Measurements from ENCODE around the gene ZNRF3.

Gene ZNRF3

GRCh38 chr22:29012101-29012433 lies 128.7 kb downstream of the ZNRF3 start:
- H3K4me3 ChIP-seq (ENCODE audit: low read depth, low read length) = no peak overlapping the region
- TF ChIP-seq CTCF (IDR thresholded peaks at IDR 0.05; ENCODE audit: low read depth, low read length, missing control alignments) = no peak

GRCh38 chr22:29012952-29013351 lies 129.6 kb downstream of the ZNRF3 start:
- no peak for DNase-seq (ENCODE audit: low read depth)
- no peak overlapping the region for H3K4me3 ChIP-seq (ENCODE audit: low read depth, low read length)
- TF ChIP-seq CTCF (IDR thresholded peaks at IDR 0.05; ENCODE audit: low read depth, low read length, missing control alignments) = no peak

More at GRCh38 chr22:29012101-29012433, 128.7 kb downstream of the ZNRF3 start:
- no peak for DNase-seq (ENCODE audit: low read depth)

GRCh38 chr22:29014293-29014692 lies 130.9 kb downstream of the ZNRF3 start:
- DNase-seq (ENCODE audit: low read depth) = no peak
- TF ChIP-seq CTCF (IDR thresholded peaks at IDR 0.05; ENCODE audit: low read depth, low read length, missing control alignments) = no peak
- H3K4me3 ChIP-seq (ENCODE audit: low read depth, low read length) = no peak overlapping the region

DNA sequence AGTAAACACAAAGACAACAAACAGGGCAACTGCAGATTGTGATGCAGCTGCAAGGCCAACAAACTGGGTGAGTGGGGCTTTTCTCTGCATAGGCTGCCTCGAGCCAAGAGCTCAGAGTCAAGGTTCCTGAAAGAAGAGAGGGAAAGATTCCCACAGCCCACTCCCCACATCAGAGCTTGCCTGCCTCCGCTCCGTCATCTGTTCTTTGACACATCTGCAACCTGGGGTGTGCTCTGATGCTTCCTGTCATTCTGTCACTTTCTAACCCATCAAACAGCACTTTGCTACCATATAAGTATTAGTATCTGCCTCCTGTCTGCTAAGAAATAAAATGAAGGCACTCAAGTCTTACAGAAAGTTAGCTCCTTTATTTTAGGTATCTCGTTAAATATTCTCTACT lies 131.4 kb downstream of the ZNRF3 start:
- no peak for TF ChIP-seq CTCF (IDR thresholded peaks at IDR 0.05; ENCODE audit: low read depth, low read length, missing control alignments)

DNA sequence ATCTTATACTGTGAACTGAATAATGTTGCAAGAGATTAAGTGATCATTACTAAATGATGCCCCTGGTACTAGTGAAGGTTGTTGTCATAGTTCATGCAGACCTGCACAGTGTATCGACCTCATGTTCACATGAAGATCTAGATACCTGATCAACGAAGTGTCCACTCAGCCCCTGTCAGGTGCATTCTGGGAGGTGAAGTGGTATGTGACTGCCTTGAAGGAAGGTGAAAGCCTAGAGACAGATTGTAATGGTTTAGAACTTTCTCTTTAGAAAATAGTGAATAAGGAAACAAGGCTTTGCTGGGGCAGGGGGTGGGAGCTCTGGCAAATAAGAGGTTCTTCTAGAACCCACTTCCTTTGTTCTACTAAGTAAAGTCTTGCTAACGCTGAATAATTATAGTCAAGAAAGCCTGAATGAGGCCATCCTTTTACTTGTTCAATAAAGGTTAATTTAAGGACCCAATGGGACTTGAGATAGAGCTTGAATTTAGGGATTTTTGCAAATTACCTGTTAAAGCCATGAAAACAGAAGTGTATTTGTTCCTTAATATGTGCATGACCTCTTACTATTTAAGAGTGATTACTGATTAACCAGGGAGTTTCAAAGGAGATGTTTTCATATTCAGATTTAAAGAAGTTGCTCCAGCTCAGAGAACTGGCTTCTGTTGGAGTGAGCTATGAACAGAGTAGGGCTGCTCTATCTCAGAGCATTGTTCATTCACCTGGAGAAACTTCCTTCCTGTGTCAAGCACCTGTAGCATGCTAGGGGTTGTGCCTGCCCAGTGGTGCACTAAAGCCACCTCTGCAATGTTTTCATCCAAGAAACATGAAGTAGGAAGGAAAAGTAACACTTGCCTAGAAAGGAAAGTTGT lies 132.9 kb downstream of the ZNRF3 start:
- no peak for DNase-seq (ENCODE audit: low read depth)
- no peak for TF ChIP-seq CTCF (IDR thresholded peaks at IDR 0.05; ENCODE audit: low read depth, low read length, missing control alignments)
- H3K4me3 ChIP-seq (ENCODE audit: low read depth, low read length) = no peak overlapping the region

More for the DNA sequence above, 131.4 kb downstream of the ZNRF3 start:
- H3K4me3 ChIP-seq (ENCODE audit: low read depth, low read length) = no peak overlapping the region
- no peak for DNase-seq (ENCODE audit: low read depth)

- no peak for TF ChIP-seq CTCF (IDR thresholded peaks at IDR 0.05; ENCODE audit: low read depth, low read length, missing control alignments)
- no peak for DNase-seq (ENCODE audit: low read depth)
- no peak overlapping the region for H3K4me3 ChIP-seq (ENCODE audit: low read depth, low read length)
Measured at GRCh38 chr22:29018293-29019189, 135.2 kb downstream of the ZNRF3 start.

All from GM12864 (cell line).